Measurements from ENCODE around the gene HCN4. TPM values are rescaled to one million over a fixed set of nuclear protein-coding genes. Genes with fewer than 3 reads are reported as not detected.
A peak's percentile ranks its signal among the peaks of the same experiment; 100 is the strongest.
"Not testable (repeated sequence)": the region's sequence is repeated elsewhere in the genome, so short reads cannot be mapped to it uniquely, and the experiment has no call there.

HCN4 gene
- total RNA-seq, 1 experiment from 2014 or later = 10.5 TPM

GRCh38 chr15:73308305-73308704 is 60.5 kb downstream of the HCN4 start (continued):
- TF ChIP-seq ZNF532 (CRISPR knock-in tag; IDR thresholded peaks at IDR 0.05; ENCODE audit: borderline replicate concordance) (no peak), NFATC4 (CRISPR knock-in tag; IDR thresholded peaks at IDR 0.05) (no peak), HMGA2 (CRISPR knock-in tag; IDR thresholded peaks at IDR 0.05) (no peak), ESRRA (CRISPR knock-in tag; IDR thresholded peaks at IDR 0.05; ENCODE audit: borderline replicate concordance) (no peak), SMAD4 (CRISPR knock-in tag; IDR thresholded peaks at IDR 0.05) (no peak), FOXJ3 (CRISPR knock-in tag; IDR thresholded peaks at IDR 0.05; ENCODE audit: borderline replicate concordance) (no peak)

- Mint-ChIP-seq H3K27me3 (ENCODE audit: low read depth) (no peaks in the 10 kb centered on the region), H3K4me1 (peaks cover 3% of the 10 kb centered on the region), H3K27ac (no peak overlapping the region), H3K36me3 (peaks cover 20% of the 10 kb centered on the region), H3K4me3 (no peak overlapping the region), H3K9me3 (no peaks in the 10 kb centered on the region)
- ATAC-seq = peak; percentile 95
- peak; percentile 57 for DNase-seq (ENCODE audit: low spot score)
- TF ChIP-seq CTCF (IDR thresholded peaks at IDR 0.05) (0 out of 2 replicates have a peak, but pooled peaks have one; percentile 14), ATF6 (CRISPR knock-in tag; IDR thresholded peaks at IDR 0.05) (no peak)
- CTCF ChIA-PET = interaction anchor here (0.7 to 1.8 kb wide), 35 partner anchors 8 to 412 kb away, joined by 3 to 13 read pairs (median 4); partner anchors contain the start of gene NPTN
- POLR2A ChIA-PET = no interaction called here
Observed at GRCh38 chr15:73305331-73306211, 63.2 kb downstream of the HCN4 start.

- ATAC-seq (no peak), DNase-seq (ENCODE audit: low spot score) (no peak)
- no peak overlapping the region for H3K27ac Mint-ChIP-seq
- CTCF ChIA-PET = no interaction called here
- POLR2A ChIA-PET = no interaction called here
- H3K27me3 Mint-ChIP-seq (ENCODE audit: low read depth) = no peaks in the 10 kb centered on the region
- peaks cover 28% of the 10 kb centered on the region for H3K36me3 Mint-ChIP-seq
- H3K9me3 Mint-ChIP-seq = no peaks in the 10 kb centered on the region
- TF ChIP-seq ZBTB21 (CRISPR knock-in tag; IDR thresholded peaks at IDR 0.05; ENCODE audit: borderline replicate concordance) (no peak), ZNF232 (CRISPR knock-in tag; IDR thresholded peaks at IDR 0.05) (no peak), ERG (CRISPR knock-in tag; IDR thresholded peaks at IDR 0.05) (no peak), ESRRA (CRISPR knock-in tag; IDR thresholded peaks at IDR 0.05; ENCODE audit: borderline replicate concordance) (no peak), NR2C2 (CRISPR knock-in tag; IDR thresholded peaks at IDR 0.05) (no peak), CREB1 (CRISPR knock-in tag; IDR thresholded peaks at IDR 0.05) (no peak)
- H3K4me3 Mint-ChIP-seq = no peak overlapping the region
- H3K4me1 Mint-ChIP-seq = peaks cover 3% of the 10 kb centered on the region
Observed at GRCh38 chr15:73303636-73304035, 65.1 kb downstream of the HCN4 start.

GRCh38 chr15:73300286-73300685 is 68.5 kb downstream of the HCN4 start:
- POLR2A ChIA-PET; DNase-seq (ENCODE audit: low spot score); H3K27ac Mint-ChIP-seq; ATAC-seq; H3K4me1 Mint-ChIP-seq; H3K27me3 Mint-ChIP-seq (ENCODE audit: low read depth); H3K4me3 Mint-ChIP-seq; H3K9me3 Mint-ChIP-seq: not testable (repeated sequence)
- CTCF ChIA-PET = interaction anchor here (1.4 kb wide), 1 partner anchor 19 kb away, joined by 3 read pairs; no protein-coding TSS in a partner anchor
- peaks cover 28% of the 10 kb centered on the region for H3K36me3 Mint-ChIP-seq

All from WTC11 (cell line).